ENCODE measurements around the gene STING1. TPM values are rescaled to one million over a fixed set of nuclear protein-coding genes. Genes with fewer than 3 reads are reported as not detected.

The STING1 gene
- total and polyA plus RNA-seq, 2 of the 8 experiments (the other 6 are each of a cell fraction or from before 2014, with no cell fraction given): 0.26 to 0.47 TPM

- TF ChIP-seq SP1 (IDR thresholded peaks at IDR 0.05; ENCODE audit: low read depth, low read length) (peak; percentile 57; the same call in 1 of the 2 replicates), SP4 (IDR thresholded peaks at IDR 0.05; ENCODE audit: low read length) (no peak; the same call in 1 of the 2 replicates), CHD7 (IDR thresholded peaks at IDR 0.05; ENCODE audit: insufficient replicate concordance, low read length) (no peak), CTBP2 (IDR thresholded peaks at IDR 0.05; ENCODE audit: borderline replicate concordance, insufficient read depth, insufficient read length, low read length) (no peak), TCF12 (IDR thresholded peaks at IDR 0.05; ENCODE audit: low read depth, low read length) (0 out of 2 replicates have a peak, but pooled peaks have one; percentile 1), TAF7 (optimal IDR thresholded peaks at IDR 0.05; ENCODE audit: borderline replicate concordance, low read depth, low read length) (peak; percentile 83), KDM4A (IDR thresholded peaks at IDR 0.05; ENCODE audit: low read depth, low read length, severe bottlenecking) (peak; percentile 92), RAD21 (IDR thresholded peaks at IDR 0.05 in 1 of 2, conservative IDR thresholded peaks at IDR 0.05 in 1 of 2; ENCODE audit: low read depth in 2 of 2, low read length in 2 of 2) (peak in 1 of 2 experiments; percentile 1; a peak in 1 of 4 replicates), BCL11A (IDR thresholded peaks at IDR 0.05; ENCODE audit: low read depth in 2 of 2, low read length in 2 of 2) (no peak)
These were observed 43.3 kb downstream of the STING1 start, which contains the start of gene DNAJC18 (continued) for GRCh38 chr5:139439013-139439903.
